NCI-H524 treated with DMSO at 0.1 percent for 48 hours (cell line): Measurements from ENCODE around the gene ENO2.

Experiments
- DNase-seq: peaks from one replicate; lab custom pipeline; 2025; lab: John Stamatoyannopoulos, UW

The ENO2 gene

DNA sequence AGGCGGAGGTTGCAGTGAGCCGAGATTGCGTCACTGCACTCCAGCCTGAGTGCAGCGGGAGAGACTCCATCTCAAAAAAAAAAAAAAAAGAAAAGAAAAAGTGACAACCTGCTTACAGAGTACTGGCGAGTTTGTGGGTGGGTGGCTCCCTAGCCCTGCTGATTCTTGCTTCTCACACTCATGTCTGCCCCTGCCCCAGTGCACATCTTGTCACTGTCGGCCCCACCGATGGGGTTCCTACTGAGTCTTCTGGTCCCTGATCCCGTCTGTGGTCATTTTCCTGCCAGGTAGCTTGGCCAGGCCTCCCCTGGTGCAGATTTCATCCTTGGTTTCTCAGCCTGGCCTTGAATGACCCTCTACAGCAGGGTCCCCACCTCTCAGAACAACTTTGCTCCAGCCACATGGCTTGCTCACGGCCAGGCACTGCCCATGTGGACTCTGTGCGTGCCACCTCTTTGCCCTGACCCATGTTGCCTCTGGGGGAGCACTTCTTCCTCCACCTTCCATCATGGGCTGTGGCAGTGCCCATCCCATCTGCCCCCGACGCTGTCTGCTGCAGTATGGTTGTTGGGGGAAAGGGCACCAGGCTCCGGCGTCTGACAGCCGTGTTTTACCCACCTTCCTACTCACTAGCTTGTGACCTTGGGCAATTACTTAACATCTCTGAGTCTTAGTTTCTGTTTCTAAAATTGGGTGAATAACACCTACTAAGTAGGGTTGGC lies 34.7 kb downstream of the ENO2 start:
- DNase-seq, result no peak

DNA sequence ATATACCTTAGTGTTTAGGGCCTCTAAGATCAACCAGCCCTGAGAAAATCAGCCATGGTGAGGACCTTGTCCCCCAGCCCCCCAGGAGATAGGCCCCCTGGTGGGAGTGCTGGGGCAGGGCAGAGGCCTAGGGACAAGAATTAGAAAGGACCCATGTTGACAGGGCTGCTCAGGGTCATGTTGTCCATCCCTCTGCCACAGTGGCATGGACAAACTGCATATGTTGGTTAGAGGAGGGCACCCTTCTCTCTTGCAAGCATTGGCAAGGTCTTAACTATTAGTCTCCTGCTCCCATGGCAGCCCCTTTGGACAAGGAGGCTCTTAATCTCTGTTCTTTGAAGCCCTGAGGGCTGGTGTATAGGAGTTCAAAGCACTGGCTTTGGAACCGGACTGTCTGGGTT lies 36.0 kb downstream of the ENO2 start:
- no peak for DNase-seq

DNA sequence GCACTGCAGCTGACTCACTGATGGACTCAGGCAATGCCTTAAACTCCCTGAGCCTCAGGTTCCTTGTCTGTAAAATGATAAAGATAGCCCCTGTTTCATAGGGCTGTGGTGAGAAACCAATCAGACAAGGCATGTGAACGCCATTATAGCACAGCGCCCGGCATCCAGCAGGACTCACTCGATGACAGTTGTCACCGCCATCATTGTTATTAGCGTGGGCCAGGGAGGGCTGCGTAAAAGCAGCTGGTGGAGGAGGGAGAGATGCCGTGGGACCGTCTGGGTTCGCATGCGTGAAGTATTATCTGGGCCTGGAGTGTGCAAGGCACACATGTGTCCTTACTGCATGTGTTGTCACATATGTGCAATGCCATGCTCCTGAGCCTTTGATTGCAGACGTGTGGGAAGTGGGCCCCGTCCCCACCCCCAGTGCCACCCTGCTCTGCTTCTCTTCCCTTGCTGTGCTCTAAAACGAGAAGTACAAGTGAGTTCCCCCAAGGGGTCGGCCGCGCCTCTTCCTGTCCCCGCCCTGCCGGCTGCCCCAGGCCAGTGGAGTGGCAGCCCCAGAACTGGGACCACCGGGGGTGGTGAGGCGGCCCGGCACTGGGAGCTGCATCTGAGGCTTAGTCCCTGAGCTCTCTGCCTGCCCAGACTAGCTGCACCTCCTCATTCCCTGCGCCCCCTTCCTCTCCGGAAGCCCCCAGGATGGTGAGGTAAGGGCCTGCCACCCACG lies 36.6 kb downstream of the ENO2 start, which contains the start of gene PTPN6:
Gene PTPN6 (plus strand): TSS at position 546 of the 730 bp plus-strand sequence. CDS start 157 bp downstream, at position 703.
- DNase-seq, result no peak

DNA sequence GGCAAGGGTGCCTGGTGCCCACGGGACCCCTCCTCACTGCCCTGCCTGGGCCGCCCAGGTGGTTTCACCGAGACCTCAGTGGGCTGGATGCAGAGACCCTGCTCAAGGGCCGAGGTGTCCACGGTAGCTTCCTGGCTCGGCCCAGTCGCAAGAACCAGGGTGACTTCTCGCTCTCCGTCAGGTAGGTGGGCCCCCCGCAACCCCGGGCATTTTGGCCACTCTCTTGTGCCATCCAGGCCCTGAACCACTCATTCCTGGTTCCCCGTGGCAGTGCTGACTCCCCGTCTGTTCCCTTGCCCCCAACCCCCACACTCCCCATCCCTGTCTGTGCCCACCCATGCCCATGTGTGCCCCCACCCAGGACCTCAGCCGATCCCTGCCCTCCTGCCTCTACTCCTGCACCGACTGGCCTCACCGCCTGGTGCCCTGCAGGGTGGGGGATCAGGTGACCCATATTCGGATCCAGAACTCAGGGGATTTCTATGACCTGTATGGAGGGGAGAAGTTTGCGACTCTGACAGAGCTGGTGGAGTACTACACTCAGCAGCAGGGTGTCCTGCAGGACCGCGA lies 37.3 kb downstream of the ENO2 start:
- no peak for DNase-seq

DNA sequence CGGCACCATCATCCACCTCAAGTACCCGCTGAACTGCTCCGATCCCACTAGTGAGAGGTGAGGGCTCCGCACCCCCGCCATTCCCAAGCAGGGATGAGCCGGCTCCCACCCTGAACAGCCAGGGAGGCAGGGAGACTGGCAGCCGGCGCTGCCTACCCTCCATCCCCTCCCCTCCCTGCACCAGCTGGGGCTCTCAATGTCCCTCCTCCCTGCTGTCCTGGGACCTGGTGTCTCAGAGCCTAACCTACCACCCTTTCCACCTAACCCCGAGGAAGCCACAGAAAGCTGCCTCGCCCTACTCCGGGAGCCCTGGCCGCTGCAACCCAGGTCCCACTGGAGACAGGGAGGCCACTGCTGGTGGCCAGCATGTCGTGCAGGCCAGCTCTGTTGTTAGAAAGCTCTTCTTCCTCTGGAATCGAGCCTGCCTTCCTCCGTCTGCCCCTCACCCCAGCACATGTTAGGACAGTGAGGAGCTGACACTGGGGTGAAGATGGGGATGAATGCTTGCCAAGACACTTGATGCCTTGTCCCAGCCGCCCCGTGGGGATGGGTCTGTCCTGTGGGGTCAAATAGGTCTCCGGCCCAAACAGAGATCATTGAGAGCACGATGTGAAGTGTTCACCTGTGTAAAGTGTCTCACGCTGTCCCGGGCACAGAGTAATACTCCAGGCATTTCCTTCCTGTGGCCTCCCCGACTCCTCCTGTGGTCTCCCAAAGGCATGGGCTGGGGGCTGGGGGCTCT lies 37.9 kb downstream of the ENO2 start:
- DNase-seq, result no peak

DNA sequence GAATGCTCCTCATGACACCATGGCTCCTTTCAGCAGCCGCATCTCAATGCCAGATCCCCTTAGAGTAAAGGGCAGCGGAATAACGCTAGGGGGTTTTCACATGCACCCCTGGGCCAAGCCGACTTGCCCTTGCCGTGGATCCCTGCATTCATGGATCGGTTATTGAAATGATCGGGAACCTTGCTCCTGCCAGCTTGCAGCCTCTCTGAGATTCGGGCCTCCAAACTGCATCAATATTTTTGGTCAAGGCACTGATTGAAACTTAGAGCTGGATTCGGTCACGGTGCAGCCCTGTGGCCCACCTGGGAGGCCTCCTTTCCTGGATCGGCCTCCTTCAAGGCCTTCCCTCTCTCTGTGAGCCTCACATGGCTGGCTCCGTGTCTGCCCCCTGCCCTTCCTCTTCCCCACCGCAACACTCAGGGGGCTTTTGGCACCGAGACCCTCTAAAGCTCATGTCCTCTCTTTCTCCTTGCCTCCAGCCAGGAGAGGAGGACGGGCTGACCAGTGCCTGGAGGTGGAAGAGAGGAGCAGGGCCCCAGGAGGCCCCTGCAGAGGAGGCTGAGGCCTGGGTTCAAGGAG lies 38.6 kb downstream of the ENO2 start:
- no peak for DNase-seq

DNA sequence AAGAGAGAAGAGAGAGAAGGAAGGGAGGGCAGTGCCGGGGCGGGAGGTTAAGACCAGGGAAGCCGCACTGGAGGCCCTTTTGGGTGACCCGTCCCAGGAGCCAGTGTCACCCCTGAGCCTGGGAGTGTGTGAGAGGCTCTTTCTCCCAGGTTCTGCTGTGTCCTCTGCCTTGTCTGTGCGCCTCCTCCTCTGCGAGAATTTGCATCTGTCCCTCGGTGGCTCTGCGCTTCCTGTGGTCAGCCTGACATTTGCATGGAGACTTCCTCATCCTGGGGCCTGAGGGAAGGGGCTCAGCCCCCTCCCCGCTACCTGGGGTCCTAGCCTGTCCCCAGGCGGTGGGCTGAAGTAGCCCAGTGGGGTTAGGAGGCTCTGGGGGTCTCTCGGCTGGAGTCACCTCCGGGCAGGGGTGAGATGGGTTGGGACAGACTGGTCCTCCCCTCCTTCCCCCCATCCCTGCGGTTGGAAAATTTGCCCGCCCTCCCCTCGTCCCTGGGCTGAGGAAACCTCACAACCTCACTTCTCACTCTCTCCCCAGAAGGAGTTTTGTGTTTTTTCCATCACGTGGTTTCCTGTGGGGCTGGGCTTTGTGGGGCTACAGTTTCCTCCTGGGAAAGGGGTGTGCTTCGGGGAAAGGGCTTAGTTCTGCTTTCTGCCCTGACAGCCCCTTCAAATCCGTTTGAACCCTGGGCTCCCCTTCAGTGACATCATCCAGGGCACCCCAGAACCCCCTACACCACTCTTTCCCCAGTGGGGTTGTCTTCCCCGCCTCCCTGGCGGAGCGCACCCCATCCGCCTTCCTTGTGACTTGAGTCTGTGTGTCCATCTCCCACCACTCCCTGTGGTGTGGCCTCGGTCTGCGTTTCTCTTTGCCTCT lies 39.3 kb downstream of the ENO2 start:
- no peak for DNase-seq

DNA sequence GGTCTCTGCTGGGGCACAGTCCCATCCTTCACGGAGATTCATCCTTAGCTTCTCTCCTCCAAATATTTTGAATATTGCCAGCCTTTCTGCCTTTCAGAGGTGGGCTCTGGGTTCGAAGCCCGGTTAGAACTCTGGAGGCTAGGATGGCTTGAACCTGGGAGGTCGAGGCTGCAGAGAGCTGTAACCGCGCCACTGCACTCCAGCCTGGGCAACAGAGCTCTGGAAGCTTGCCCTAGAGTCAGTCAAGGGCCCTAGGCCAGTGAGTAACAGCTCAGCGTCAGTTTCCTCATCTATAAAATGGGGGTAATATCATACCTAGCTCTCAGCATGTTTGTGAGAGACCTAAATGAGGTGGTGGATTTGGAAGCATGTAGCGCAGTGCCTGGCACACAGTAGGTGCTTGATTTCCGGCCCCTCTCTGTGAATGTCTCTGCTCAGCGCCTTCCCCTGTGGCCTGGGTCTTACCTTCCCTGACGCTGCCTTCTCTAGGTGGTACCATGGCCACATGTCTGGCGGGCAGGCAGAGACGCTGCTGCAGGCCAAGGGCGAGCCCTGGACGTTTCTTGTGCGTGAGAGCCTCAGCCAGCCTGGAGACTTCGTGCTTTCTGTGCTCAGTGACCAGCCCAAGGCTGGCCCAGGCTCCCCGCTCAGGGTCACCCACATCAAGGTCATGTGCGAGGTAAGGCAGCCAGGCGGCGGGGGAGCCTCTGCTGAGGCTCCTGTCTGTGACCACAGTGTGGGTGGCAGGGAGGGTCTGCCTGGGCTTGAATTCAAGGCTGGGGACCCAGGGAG lies 40.1 kb downstream of the ENO2 start:
- no peak for DNase-seq

DNA sequence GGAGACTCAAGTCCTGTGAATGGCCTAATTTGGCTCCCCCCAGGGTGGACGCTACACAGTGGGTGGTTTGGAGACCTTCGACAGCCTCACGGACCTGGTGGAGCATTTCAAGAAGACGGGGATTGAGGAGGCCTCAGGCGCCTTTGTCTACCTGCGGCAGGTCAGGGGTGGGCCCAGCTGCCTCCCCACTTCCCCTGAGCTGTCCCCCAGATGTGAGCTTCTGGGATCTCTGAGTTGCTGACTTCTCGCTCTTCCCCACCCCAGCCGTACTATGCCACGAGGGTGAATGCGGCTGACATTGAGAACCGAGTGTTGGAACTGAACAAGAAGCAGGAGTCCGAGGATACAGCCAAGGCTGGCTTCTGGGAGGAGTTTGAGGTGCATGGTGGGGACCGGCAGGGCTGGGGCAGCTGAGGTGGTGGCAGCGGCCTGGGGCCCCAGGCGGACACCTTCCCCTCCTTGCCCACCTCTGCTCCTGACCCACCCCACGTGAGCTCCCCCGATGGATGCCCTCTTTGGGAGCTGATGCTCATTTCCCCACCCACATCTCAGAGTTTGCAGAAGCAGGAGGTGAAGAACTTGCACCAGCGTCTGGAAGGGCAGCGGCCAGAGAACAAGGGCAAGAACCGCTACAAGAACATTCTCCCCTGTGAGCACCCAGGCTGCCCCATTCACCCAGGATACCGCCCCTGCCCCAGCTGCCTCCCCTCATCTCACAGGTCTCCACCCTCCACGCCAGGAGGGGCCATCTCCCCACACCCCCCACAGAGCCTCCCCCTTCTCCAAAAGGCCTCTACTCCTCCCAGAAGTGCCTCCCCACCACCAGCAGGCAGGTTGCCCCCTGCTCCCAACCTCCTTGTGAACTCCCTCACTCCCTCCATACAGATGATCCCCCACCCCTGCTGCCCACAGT lies 41.0 kb downstream of the ENO2 start:
- DNase-seq, result no peak

DNA sequence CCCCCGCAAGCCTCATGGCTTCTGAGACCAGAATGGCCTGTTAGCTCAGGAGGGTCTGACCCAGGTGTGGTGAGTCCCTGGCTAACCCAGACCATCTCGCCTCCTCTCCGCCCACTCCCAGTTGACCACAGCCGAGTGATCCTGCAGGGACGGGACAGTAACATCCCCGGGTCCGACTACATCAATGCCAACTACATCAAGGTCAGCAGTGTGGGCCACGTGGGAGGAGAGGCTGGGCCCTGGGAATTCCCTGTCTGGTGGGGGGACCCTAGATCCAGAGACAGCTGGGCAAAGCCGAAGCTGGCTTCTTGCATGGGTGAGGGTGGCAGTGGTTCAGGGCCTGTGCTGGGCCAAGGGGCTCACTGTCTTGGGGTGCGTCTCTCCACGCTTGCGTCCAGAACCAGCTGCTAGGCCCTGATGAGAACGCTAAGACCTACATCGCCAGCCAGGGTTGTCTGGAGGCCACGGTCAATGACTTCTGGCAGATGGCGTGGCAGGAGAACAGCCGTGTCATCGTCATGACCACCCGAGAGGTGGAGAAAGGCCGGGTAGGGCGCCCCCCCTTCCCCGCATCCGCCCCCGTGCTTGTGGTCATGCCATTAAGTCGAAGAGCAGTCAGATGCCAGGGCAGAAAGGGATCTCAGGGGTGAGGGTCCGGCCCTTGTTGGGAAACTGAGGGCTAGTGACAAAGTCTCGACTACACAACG lies 41.8 kb downstream of the ENO2 start:
- no peak for DNase-seq

DNA sequence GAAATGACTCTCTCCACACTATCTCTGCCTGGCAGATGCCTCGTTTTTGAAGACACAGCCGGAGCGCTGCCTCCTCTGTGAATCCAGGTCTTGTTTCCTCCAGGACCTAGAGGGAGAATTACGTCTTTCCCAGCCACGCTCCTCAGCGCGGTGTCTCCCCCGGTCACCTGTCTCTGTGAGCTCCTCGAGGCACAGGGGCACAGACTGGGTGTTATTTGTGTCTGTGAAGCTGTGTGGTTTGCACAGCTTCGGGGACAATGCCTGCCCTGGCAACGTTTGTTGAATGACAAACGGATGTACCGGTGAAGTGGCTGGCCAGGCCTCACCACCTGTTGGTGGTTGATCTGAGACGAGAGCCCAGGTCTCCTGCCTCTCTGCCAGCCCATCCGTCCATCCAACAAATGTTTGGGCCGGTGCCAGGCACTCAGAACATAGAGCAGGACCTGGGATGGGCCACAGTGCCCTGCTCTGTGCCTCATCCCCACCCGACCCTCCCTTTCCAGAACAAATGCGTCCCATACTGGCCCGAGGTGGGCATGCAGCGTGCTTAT lies 42.8 kb downstream of the ENO2 start:
- no peak for DNase-seq

DNA sequence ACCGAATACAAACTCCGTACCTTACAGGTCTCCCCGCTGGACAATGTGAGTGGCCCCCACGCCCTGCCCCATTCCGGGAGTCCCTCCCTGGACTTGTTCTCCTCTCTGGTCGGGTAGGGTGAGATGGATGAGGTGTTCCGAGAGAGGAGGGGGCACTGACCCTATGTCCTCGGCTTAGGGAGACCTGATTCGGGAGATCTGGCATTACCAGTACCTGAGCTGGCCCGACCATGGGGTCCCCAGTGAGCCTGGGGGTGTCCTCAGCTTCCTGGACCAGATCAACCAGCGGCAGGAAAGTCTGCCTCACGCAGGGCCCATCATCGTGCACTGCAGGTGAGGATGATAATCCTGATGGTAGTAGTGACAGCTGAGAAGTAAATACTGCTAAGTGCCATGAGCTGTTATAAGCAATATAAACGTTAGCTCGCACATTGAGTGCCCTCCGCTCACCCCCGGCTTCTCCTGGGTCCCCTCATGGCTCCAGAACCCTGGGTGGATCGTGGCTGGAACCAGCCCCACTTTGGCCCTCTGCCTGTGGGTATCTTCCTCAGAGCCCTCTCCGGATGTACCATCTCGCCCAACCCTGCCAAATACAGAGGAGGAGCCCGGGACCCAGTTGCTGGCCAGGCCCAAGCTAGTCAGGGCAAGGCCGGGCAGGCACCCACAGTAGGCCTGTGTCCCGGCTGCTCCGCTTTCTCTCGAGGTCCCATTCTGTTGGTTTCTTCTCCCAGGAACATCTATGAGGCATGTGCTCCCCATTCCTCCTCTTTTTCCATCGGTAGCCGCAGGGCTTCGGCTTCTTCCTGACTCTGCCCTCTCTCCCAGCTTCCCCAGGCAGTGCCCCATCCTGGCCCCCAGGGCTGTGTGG lies 43.6 kb downstream of the ENO2 start:
- DNase-seq, result no peak

DNA sequence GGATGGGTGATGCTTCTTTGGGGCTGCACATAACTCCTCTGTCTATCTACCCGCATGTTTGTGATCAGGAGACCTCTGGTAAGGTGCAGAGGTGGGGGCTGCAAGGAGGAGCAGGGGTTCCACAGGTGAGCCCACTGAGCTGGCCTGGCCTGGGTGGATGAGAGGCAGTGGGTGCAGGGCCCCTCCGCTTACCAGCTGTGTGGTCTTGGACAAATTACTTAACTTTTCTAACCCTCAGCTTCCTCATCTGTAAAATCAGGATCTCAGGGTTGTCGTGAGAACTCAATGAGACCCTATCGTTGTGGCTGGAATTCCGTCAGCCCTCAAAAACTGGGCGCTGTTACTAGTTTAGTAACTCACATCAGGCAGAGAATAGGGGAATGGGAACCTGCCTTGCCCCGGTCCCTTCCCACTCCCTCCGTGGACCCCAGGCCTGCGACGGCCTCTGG lies 44.3 kb downstream of the ENO2 start:
- DNase-seq, result no peak

DNA sequence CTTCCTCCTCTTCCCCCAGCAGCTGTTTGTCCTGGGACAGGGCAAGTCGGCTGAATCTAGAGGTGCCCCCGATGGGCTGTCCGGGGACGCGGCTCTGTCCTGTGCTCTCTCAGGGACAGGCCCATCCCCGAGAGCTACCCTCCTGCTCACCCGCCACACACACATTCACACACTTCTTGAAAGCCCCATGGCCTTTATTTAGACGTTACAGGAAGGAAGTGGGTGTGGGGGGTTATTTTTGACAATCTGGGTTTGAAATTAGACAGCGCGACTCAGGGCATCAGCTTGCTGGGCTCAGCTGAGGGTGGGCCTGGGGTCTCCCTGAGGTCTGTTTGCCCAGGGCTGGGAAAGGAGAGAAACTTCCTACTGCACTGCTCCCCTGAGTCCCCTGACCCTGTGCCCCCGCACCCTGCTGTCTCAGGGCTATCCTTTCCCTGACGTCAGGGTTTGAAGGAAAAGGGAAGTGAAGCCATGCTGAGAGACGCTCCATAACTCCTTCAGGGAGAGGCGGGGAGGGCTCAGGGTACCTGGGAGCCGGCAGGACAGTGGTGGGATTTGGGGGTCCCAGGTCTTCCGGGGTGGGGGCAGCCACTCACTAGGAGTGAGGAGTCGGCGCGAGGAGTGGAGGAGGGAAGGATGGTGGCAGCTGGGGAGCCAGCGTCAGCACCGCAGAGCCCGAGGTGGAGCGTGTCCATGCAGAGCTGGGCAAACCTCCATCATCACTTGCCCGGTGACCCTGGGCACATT lies 44.9 kb downstream of the ENO2 start:
- no peak for DNase-seq

DNA sequence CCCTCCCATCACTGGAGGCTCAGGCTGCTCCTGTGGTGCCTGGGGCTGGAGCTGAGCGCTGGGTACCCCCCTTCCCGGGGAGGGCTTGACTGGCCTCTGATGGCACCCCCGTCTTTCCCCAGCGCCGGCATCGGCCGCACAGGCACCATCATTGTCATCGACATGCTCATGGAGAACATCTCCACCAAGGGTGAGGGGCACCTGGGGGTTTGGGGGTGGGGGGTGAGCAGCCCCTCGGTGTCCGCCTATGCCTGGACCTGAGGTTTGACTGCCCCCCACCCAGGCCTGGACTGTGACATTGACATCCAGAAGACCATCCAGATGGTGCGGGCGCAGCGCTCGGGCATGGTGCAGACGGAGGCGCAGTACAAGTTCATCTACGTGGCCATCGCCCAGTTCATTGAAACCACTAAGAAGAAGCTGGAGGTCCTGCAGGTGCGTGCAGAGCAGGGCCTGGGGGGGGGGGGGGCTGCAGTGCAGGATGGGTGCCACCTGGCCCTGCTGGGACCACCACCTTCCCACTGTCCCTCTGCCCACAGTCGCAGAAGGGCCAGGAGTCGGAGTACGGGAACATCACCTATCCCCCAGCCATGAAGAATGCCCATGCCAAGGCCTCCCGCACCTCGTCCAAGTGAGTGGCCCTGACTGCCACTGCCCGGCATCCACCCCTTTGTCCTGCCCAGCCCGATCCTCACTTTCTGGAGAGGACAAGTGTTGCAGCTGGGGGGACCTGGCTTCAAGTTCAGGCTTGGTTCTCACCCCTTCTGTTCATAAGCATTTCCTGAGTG lies 45.6 kb downstream of the ENO2 start:
- DNase-seq, result no peak
